Measurements from ENCODE around the gene POM121L2. TPM values are rescaled to one million over a fixed set of nuclear protein-coding genes. Genes with fewer than 3 reads are reported as not detected.

POM121L2 gene
- total and polyA plus RNA-seq, 2 donors from 2014 or later: not detected

GRCh38 chr6:27290065-27290849 lies 21.8 kb downstream of the POM121L2 start:
- Histone ChIP-seq H3K4me3 (ENCODE audit: low read length in 3 of 3) (no peak overlapping the region), H3K9ac (ENCODE audit: low read length in 3 of 3) (no peak overlapping the region), H3K27ac (ENCODE audit: low read depth in 2 of 2, low read length in 2 of 2) (no peak overlapping the region), H3K27me3 (ENCODE audit: control insufficient read depth, insufficient read depth, low read length) (peaks cover 88% of the 10 kb centered on the region), H3K4me1 (ENCODE audit: control insufficient read depth in 2 of 3, insufficient read depth in 2 of 3, low read depth in 1 of 3, low read length in 3 of 3) (no peaks in the 10 kb centered on the region), H3K9me3 (ENCODE audit: control insufficient read depth in 2 of 3, insufficient read depth in 1 of 3, low read length in 3 of 3) (peaks cover 0 to 15% (median 0%) of the 10 kb centered on the region in 3 donors), H3K36me3 (ENCODE audit: control insufficient read depth in 2 of 3, insufficient read depth in 3 of 3, low read length in 3 of 3) (no peaks in the 10 kb centered on the region)
- TF ChIP-seq, protein P1, sequence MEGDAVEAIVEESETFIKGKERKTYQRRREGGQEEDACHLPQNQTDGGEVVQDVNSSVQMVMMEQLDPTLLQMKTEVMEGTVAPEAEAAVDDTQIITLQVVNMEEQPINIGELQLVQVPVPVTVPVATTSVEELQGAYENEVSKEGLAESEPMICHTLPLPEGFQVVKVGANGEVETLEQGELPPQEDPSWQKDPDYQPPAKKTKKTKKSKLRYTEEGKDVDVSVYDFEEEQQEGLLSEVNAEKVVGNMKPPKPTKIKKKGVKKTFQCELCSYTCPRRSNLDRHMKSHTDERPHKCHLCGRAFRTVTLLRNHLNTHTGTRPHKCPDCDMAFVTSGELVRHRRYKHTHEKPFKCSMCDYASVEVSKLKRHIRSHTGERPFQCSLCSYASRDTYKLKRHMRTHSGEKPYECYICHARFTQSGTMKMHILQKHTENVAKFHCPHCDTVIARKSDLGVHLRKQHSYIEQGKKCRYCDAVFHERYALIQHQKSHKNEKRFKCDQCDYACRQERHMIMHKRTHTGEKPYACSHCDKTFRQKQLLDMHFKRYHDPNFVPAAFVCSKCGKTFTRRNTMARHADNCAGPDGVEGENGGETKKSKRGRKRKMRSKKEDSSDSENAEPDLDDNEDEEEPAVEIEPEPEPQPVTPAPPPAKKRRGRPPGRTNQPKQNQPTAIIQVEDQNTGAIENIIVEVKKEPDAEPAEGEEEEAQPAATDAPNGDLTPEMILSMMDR (IDR thresholded peaks at IDR 0.05; ENCODE audit: borderline replicate concordance, extremely low read depth, insufficient read depth): no peak
- DNase-seq: no peak
- intact Hi-C loops (cut with DNase I): no loop called here
- FAIRE-seq: no peak

DNA sequence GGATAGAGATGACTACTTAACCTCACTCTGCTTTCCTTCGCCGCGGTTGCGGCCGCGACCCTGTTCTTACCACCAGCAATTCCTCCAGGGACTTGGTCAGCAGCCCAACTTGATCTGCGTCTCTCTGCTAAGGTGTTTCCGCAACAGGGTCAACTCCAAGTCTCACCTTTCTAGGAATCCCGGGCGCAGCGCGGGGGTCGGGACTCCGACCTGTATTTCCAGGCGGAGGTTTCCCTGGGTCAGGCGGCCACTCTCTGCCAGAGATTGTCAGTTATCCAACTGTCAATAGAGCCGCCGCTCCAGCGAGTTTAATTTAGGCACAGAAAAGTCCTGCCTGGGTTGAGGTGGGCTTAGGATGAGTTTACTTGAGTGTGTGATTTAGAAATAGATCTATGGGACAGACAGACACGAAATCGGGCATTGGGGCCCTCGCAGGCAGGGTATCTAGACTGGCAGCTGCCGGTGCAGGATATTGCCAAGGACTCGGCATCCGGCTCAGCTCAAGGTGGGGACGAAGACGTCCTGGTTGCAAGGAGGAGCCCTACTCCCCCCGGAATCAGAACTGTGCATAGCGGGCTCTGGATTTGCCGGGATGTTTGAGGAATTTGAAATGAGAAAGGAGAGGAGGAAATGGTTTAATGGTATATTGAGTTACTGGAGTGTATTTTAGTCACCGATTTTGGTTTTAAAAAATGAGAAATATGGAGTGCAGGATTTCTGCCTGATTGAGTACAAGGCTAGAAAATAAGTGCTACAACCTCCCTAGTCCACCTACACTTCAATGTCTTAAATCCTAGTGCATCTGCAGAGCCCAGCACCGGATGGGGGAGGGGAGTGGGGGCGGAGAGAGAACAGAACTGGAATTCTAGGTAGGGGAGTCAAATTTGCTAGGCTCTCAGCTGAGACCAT lies 23.7 kb downstream of the POM121L2 start:
- peaks cover 0 to 9% (median 2%) of the 10 kb centered on the region in 3 donors for H3K9me3 ChIP-seq (ENCODE audit: control insufficient read depth in 2 of 3, insufficient read depth in 1 of 3, low read length in 3 of 3)
- H3K27me3 ChIP-seq (ENCODE audit: control insufficient read depth, insufficient read depth, low read length): peaks cover 88% of the 10 kb centered on the region
- no peak overlapping the region for H3K9ac ChIP-seq (ENCODE audit: low read length in 3 of 3)
- H3K27ac ChIP-seq (ENCODE audit: low read depth in 2 of 2, low read length in 2 of 2): no peak overlapping the region
- H3K4me1 ChIP-seq (ENCODE audit: control insufficient read depth in 2 of 3, insufficient read depth in 2 of 3, low read depth in 1 of 3, low read length in 3 of 3): no peaks in the 10 kb centered on the region
- no peak for FAIRE-seq
- no peak for DNase-seq
- no peak overlapping the region for H3K4me3 ChIP-seq (ENCODE audit: low read length in 3 of 3)
- no peaks in the 10 kb centered on the region for H3K36me3 ChIP-seq (ENCODE audit: control insufficient read depth in 2 of 3, insufficient read depth in 3 of 3, low read length in 3 of 3)
- intact Hi-C loops (cut with DNase I): no loop called here
- TF ChIP-seq, protein P1 (IDR thresholded peaks at IDR 0.05; ENCODE audit: borderline replicate concordance, extremely low read depth, insufficient read depth): no peak

DNA sequence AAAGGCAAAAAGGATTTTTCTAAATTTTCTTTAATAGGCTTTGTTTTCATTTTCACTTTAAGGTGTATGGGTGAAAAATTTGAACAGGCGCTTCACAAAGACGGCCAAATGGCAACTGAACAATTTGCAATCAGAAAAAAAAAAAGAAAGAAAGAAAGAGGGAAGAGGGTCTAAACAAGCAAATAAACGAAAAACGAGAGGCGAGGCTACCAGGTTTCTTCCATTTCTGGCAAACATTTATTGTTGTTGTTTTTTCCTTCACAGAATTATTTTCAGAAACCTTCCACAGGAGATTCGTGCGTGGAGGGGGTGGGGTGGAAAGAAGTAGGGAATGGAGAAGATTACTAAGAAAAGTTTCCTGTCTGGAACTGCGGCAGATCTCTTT lies 24.3 kb downstream of the POM121L2 start:
- Histone ChIP-seq H3K9me3 (ENCODE audit: control insufficient read depth in 2 of 3, insufficient read depth in 1 of 3, low read length in 3 of 3) (peaks cover 0 to 13% (median 8%) of the 10 kb centered on the region in 3 donors), H3K27me3 (ENCODE audit: control insufficient read depth, insufficient read depth, low read length) (peaks cover 89% of the 10 kb centered on the region), H3K27ac (ENCODE audit: low read depth in 2 of 2, low read length in 2 of 2) (no peak overlapping the region), H3K36me3 (ENCODE audit: control insufficient read depth in 2 of 3, insufficient read depth in 3 of 3, low read length in 3 of 3) (no peaks in the 10 kb centered on the region), H3K4me1 (ENCODE audit: control insufficient read depth in 2 of 3, insufficient read depth in 2 of 3, low read depth in 1 of 3, low read length in 3 of 3) (no peaks in the 10 kb centered on the region), H3K4me3 (ENCODE audit: low read length in 3 of 3) (no peak overlapping the region), H3K9ac (ENCODE audit: low read length in 3 of 3) (no peak overlapping the region)
- TF ChIP-seq, protein P1 (IDR thresholded peaks at IDR 0.05; ENCODE audit: borderline replicate concordance, extremely low read depth, insufficient read depth): no peak
- intact Hi-C loops (cut with DNase I): no loop called here
- FAIRE-seq (no peak), DNase-seq (no peak)
